NCI-H1694 treated with DMSO at 0.1 percent for 48 hours (cell line): ENCODE results near the gene SHTN1.

Experiments used
- DNase-seq: peaks from one replicate; lab custom pipeline; 2025; lab: John Stamatoyannopoulos, UW

Gene SHTN1

DNA sequence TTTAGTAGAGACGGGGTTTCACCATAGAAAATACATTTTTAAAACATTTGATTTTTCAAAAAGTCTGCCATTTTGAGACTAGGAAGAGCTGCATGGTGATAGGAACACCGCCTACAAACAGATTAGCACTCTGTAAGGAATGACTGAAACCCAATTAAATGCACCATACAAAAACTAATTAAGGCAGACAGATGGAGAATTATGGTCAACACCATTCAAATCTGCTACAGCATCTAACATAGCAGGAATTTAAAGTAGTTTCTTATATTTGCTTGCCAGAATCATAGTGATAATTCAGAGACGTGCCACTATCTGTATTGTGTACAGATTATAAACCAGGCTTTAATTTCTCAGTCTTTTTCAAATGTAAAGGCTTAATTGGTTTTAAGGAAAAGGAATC is 87.5 kb downstream of the SHTN1 start:
- DNase-seq, result no peak

DNA sequence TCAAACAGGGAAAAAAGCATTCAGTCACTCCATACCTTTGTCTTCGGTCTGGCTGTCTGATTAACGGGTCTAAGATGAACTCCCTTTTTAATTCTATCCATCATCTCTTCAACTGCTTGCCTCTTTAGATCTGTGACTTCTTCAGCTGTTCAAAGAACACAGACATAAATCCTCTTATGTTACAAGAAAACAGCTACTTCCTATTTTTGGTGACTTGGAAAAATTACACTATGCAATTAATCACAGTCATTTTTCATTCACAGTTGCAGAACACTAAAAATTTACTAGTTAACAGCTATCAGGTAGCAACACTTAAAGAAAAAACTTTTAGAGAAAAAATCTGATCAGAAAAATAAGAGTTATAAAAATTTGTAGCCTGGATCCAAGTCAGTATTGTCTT is 89.6 kb downstream of the SHTN1 start:
- no peak for DNase-seq

GRCh38 chr10:116913695-116914094 is 91.3 kb downstream of the SHTN1 start:
- no peak for DNase-seq

- no peak for DNase-seq
Observed at GRCh38 chr10:116912162-116912561, 92.8 kb downstream of the SHTN1 start.

DNA sequence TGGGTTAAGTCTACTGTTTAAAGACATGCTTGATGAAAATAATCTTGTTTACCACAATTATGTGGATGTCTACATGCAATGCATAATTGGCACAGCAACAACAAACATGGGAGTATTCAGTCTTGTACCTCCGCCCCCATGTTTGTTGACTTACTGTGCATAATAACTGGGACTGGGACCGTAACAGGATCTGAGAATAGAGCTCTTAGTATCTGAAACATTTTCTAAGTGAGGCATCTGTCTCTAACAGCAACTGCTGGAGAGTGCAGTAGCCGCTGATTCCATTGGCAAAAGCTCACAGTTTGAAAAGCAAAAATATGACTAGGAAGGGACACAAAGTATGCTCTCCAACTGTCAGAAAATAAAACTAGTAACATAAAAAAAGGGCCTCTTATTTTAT is 94.1 kb downstream of the SHTN1 start:
- no peak for DNase-seq

DNA sequence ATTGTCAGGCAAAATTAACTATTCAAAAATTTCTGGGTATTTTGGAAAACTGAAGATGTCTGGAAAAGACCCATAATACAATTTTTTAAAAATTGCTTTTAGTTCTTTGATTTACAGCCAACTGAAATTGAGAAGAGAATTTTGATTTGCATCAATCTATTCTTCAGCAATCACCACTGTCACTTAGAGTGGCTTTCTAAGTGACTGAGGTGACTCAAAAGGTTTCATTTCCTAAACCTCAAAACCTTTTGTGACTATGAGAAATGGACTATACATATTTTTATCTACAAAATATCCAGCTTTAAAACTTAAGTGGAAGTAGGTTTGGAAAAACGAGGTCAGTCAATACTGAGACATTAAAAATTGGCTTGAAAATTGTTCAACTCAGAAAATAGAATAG is 95.7 kb downstream of the SHTN1 start:
- DNase-seq, result no peak

DNA sequence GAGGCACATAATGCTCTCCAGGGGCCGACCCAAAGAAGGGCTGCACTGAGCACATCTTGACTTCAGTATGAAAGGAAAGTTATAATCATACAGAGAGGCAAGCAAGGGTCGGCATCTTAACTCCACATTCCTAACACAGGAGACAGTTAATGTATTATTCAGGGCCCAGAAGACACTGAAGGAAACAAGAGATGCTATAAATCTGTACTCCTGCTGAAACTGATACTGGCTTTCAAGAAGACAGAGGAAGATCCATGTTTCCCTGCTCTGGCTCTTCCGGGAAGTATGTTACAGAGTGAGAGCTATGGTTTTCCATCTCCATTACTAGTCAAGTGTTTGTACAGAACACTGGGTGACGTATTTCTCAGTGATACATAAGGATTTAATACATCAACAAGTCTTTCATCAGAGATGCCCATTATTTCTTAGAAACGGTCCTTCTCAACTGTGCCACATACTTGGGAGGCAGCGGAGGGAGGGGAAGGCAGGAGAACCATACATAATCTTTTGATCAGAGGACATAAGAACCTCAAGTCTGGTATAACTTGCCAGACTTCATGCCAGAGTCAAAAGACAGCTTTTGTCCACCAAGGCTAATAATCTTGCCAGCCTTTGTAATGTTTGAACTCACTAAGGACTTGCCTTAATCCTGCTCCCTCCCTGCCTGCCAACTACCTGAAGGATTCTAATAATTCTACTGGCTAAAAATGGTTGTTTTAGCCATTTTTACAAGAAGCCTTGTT is 97.6 kb downstream of the SHTN1 start:
- DNase-seq, result no peak

GRCh38 chr10:116905845-116906210 is 99.2 kb downstream of the SHTN1 start:
- no peak for DNase-seq

- no peak for DNase-seq
Observed at GRCh38 chr10:116899626-116900025, 105.4 kb downstream of the SHTN1 start.

GRCh38 chr10:116893686-116894037 is 111.3 kb downstream of the SHTN1 start:
- DNase-seq, result no peak

DNA sequence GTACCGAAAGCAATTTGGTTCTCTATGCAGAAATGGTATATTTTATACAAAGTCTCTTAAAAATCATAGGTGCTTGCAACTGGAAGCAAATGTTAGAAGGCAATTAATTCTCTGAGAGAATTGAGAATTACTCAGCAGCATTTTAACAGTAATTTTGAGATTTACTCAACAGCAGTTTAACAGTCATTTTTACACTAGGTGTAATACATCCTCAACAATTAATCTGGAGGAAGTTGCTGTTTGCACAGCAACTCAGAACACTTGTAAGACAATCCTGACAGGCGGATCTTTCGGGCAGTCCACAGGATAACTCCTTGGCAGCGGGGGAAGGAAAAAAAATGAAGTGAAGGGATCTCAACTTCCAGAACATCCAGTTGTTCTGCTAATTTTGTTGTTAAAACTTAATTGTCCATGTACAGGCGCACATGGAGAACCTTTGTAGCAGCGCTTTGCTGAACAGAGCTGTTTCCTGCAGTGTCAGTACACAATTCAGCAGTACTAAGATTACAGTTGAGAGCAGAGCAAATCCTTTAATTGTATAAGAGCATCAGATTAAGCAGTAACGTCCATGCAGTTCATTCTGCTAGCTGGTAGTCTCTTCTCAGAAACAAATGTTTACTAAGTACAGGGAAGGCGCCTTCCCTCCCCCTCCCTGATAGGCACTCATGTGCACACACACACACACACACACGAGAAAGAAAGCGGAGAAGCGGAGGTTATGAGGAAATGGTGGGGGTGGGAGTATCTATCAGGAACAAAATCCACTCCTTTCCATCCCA is 111.9 kb downstream of the SHTN1 start:
- DNase-seq, result no peak

- DNase-seq, result peak; percentile 35
Observed at GRCh38 chr10:116891208-116891607, 113.8 kb downstream of the SHTN1 start.

DNA sequence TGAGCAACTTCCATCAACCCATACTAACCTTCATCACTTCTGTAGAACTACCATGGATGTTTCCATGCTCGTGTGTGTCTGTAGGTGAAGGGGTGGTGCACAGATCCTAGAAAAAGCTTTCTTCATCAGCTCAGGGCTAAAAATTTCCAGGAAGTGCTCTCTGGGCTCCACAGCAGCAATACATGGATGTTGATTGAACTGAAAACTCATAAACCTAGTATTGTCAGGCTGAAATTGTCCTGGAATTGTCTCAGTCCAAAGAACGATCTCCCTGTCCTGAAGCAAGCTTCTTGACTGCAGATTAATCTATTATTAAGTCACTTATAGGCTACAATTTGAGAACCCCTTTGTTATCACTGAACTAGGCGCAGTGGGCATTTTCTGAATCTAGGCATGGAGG is 115.9 kb downstream of the SHTN1 start:
- no peak for DNase-seq

- DNase-seq, result no peak
Observed at GRCh38 chr10:116888380-116889055, 116.5 kb downstream of the SHTN1 start.

DNA sequence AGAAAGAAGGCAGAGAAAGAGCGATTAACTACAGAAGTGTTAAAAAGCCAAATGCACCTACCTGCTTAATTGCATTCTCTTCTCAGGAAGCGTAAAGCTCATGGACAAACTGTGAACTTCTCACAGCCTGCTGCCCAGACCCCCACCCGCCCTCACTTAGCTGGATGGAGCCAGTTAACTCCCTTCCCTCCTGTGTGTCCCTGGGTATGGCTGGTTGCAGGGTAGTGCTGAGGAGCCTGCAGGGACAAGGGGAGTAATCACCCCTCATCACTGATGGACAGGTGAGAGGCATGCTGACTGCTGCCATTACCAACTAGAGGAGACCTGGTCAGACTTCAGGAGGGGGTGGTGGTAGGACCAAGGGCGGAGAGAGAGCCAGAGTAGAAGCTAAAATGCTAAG is 118.2 kb downstream of the SHTN1 start:
- DNase-seq, result no peak

DNA sequence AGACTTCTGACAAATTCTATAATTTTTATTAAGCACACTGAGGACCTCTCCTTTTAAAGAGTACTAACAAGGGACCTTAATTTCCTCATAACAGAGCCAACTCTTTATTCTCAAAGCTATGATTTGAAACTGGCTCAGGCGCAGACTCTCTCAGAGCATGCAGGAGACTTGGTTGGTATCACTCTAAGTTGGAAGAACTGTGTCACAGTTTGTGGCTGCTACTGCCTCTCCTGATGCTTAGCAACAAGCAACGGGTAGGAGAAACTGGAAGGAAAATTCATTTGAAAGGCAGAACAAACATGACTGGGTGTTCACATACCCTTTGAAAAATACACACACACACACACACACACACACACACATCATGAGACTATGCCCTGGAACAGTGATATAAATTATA is 122.3 kb downstream of the SHTN1 start:
- no peak for DNase-seq

DNA sequence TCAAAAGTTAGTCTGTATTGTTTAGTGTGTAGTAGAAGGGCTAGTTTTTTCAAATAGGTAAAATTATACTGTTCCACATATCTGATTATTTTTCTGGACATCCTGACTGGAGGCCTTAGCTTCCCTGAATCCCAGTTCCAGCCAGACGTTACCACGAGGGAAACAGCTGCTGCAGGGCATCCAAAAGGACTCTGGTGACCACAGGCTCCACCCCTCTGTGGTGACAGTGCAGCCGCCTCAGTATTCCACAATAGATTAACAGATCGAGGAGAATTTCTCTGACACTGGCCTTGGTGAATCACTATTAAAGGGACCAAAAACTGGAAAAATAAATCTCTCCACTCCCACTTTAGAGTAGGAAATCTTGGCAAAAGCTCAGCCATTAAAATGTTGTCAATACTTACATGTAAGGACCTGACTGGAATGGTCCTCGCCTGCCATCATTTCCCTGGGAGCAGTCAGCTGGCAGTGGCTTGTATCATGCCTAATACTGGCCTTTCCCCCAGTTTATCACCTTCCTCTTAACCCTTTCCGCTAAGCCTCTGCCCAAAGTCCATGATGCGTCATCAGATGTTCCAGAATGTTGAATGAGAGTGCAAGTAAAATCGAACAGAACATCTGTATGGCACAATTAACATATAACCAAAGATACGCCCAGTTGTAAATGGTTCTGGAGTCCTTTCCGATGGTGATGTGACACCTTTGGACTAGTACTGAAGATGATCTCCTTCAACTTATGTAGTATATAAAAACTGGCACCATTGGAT is 124.1 kb downstream of the SHTN1 start:
- no peak for DNase-seq

DNA sequence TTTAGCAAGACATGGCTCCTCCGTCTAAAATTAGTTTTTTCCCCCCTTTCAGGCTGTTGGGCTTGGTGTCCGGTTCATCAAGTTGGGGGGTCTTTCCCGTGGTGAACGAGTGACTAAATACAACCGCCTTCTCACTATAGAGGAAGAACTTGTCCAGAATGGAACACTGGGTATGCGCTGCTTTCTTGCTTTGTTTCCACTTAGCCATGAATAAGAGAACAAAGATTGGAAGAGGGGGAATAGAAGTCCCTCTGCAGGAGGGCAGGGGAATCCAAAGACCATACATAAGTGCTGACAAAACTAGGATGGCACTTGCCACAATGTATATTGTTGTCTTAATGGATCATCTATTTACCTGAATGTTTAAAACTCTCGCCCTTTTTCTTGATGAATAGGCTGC is 125.2 kb downstream of the SHTN1 start:
- no peak for DNase-seq

DNA sequence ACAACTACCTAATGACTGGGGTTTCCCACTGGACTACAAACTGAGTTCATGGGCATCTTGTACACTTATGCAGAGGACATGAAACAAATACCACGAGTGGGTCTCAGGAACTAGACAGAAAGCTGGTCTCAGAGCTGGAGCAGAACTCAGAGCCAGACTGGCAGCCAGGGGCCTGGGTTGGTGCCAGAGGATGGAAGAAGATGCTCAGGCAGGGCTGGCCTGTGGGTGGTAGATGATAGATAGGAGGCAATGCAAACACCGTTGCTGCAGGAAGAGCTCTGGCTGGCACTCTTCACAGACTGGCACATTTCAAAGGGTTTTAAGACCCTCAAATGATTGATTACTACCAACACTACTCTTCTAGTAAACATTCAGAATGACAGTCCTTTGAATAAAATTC is 126.9 kb downstream of the SHTN1 start:
- DNase-seq, result no peak

GRCh38 chr10:116877391-116877790 is 127.6 kb downstream of the SHTN1 start:
- DNase-seq, result no peak

DNA sequence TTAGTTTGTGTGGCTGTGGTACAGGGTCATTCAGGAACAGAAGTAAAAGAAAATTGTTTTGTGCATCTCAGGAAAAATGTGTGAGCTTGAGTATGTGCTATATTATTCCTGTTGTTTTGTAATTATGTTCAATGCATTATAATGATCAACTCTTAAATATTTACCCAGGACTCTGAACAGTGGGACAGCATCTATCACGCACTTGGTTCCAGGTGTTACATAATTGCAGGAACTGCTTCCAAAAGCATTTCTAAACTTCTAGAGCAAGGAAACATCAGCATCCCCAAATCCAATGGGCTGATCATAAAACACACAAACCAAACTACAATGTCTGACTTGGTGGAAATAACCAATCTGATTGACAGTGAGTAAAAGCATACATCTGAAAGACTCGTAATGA is 129.1 kb downstream of the SHTN1 start:
- DNase-seq, result no peak

DNA sequence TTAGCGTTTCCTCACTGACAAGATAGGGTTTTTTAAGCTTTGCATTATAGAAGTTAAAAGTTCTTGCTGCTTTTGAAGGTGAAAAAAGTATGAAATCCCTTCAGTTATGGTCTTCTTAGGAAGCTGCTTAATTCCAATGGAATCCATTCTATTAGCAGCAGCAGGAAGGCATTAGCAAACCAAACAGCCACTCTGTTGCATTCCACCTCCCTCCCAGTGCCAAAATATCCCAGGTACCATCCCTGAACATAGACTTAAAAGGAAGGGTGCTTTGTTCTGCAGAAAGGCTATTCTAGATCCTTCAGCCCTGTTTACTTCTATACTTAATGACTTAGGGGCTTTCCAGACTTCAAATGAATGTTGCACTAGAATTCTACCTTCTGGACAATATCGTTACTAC is 131.9 kb downstream of the SHTN1 start:
- DNase-seq, result no peak

- DNase-seq, result no peak
Observed at GRCh38 chr10:116870949-116871348, 134.0 kb downstream of the SHTN1 start.
